DND-41 (cell line): Measurements from ENCODE around the gene GPR12.

Experiments used
- EZH2 ChIP-seq: IDR thresholded peaks from 3 replicates; pipeline ENCODE4 v1.6.1; 2012; ENCODE audit warnings: borderline replicate concordance, low read depth, mild to moderate bottlenecking, moderate library complexity, low read length, inconsistent platforms; ENCODE audit not compliant: severe bottlenecking
- TF ChIP-seq, protein P1 (sequence below): IDR thresholded peaks from 2 replicates; pipeline ENCODE4 v1.5.1; 2012; ENCODE audit warnings: borderline replicate concordance, low read length, moderate library complexity, mild to moderate bottlenecking; ENCODE audit not compliant: poor library complexity, severe bottlenecking; ENCODE audit errors: extremely low read depth

DNA sequence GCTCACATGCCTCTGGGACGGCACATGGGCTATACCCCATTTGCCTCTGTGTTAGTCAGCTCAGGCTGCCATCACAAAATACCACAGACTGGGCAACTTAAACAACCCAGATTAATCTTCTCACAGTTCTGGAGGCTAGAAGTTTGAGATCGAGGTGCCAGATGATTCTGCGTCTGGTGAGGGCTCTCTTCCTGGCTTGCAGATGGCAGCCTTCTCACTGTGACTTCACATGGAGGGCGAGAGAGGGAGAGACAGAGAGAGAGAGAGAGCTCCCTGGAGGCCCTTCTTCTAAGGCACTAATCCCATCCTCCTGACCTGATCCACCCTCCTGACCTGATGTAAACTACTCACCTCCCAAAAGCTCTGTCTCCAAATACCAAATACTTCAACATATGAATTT, 55.0 kb downstream of the GPR12 start:
- TF ChIP-seq, protein P1, sequence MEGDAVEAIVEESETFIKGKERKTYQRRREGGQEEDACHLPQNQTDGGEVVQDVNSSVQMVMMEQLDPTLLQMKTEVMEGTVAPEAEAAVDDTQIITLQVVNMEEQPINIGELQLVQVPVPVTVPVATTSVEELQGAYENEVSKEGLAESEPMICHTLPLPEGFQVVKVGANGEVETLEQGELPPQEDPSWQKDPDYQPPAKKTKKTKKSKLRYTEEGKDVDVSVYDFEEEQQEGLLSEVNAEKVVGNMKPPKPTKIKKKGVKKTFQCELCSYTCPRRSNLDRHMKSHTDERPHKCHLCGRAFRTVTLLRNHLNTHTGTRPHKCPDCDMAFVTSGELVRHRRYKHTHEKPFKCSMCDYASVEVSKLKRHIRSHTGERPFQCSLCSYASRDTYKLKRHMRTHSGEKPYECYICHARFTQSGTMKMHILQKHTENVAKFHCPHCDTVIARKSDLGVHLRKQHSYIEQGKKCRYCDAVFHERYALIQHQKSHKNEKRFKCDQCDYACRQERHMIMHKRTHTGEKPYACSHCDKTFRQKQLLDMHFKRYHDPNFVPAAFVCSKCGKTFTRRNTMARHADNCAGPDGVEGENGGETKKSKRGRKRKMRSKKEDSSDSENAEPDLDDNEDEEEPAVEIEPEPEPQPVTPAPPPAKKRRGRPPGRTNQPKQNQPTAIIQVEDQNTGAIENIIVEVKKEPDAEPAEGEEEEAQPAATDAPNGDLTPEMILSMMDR = no peak
- no peak for TF ChIP-seq EZH2
